ENCODE measurements around the gene USPL1.

The USPL1 gene

DNA sequence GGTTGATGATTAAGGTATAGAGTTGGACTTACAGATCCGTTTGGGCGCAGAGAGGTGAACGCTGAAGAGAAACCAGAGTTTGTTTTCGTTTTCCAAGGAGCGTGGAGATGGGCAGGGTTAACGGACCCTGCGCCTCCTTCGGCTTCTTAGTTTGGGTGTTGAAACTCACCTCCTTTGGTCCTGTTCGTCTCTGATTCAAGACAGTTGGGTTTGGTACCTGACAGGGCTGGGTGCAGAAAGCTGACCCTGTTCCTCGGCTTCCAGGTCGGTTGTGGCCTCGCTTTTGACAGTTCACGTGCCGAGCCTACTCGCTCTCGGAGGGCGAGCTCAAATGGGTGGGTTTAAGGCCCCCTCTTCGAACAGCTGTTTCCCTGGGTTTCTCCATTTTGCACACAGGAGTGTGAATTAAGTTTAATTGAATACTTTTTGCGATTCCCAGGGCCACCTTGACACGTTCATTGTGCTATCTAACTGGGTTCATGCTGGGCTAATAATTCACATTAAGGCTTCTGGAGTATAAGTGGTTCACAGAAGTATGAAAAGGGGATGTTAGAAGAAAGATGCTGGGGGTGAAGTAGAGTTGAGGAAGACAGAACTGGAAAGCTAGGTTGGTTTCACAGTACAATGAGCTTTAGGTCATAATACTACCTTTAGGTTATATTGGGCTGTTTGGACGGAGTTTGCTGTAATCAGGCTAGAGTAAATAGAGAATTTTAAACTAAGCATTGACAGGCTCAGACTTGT is 638 bp downstream of the USPL1 start:
- Histone ChIP-seq H3K4me1 (ENCODE audit: control insufficient read depth, low read depth, low read length) (peaks cover 24% of the 10 kb centered on the region), H3K9ac (ENCODE audit: low read length) (peak overlapping the region; percentile 65), H3K36me3 (ENCODE audit: control insufficient read depth, low read depth, low read length) (peaks cover 8% of the 10 kb centered on the region), H3K4me3 (ENCODE audit: low read length) (peak overlapping the region; percentile 85), H3K27ac (ENCODE audit: low read length) (peak overlapping the region; percentile 2), H3K9me3 (ENCODE audit: control insufficient read depth, low read depth, low read length) (no peaks in the 10 kb centered on the region), H3K27me3 (ENCODE audit: control insufficient read depth, insufficient read depth, low read length) (no peaks in the 10 kb centered on the region)

DNA sequence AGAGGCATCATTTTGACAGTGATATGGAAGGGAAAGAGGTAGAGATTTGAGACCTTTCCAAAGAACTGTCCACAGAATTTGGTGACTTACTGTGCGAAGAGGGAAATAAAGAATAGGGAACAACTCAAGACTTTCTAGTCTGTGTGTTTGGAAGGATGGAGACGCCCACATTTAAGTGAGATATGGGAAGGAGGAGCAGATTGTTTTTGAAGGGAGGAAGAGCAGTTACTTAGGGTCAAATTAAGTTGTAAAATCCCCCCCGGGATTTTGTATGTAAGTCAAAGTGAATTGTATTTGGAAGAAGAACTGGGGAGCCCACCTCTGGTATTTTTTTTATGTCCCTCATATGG is 1.2 kb downstream of the USPL1 start:
- Histone ChIP-seq H3K27me3 (ENCODE audit: control insufficient read depth, insufficient read depth, low read length) (no peaks in the 10 kb centered on the region), H3K4me1 (ENCODE audit: control insufficient read depth, low read depth, low read length) (peaks cover 24% of the 10 kb centered on the region), H3K9me3 (ENCODE audit: control insufficient read depth, low read depth, low read length) (no peaks in the 10 kb centered on the region), H3K36me3 (ENCODE audit: control insufficient read depth, low read depth, low read length) (peaks cover 14% of the 10 kb centered on the region), H3K4me3 (ENCODE audit: low read length) (peak overlapping the region; percentile 85), H3K9ac (ENCODE audit: low read length) (peak overlapping the region; percentile 65), H3K27ac (ENCODE audit: low read length) (no peak overlapping the region)

DNA sequence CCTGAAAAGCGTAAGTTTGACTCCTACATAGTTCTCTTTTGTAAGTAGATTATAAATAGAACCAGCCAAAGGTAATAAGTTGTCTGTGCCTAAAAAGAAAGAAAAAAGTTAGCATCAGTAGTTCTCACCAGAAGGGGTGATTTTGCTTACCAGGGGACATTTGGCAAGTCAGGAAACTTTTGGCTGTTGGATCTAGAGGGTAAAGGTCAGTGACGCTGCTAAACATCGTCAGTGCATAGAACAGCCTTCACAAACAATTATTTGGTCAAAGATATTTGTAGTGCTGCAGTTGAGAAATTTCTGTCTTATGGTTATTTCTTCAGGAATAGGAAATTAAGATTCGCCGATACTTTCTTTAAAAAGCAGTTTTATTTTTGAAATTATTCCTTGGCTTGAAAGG is 2.0 kb downstream of the USPL1 start:
- Histone ChIP-seq H3K9me3 (ENCODE audit: control insufficient read depth, low read depth, low read length) (no peaks in the 10 kb centered on the region), H3K4me1 (ENCODE audit: control insufficient read depth, low read depth, low read length) (peaks cover 24% of the 10 kb centered on the region), H3K27ac (ENCODE audit: low read length) (no peak overlapping the region), H3K4me3 (ENCODE audit: low read length) (peak overlapping the region; percentile 85), H3K36me3 (ENCODE audit: control insufficient read depth, low read depth, low read length) (peaks cover 20% of the 10 kb centered on the region), H3K27me3 (ENCODE audit: control insufficient read depth, insufficient read depth, low read length) (no peaks in the 10 kb centered on the region), H3K9ac (ENCODE audit: low read length) (no peak overlapping the region)

DNA sequence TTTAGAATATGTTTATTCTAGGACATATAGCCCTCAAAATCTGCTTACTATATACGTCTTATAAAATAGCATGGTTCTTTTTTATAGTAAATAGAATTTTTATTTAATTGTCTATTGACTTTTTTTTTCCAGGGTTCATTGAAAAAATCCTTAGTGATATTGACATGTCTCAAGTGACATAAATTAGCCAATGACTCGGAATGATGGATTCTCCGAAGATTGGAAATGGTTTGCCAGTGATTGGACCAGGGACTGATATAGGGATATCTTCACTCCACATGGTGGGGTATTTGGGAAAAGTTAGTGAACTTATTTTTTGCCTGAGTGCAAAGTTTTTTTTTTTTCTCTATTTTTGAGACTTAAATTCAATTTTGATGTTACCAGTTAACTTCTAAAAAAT is 3.2 kb downstream of the USPL1 start:
- Histone ChIP-seq H3K27me3 (ENCODE audit: control insufficient read depth, insufficient read depth, low read length) (no peaks in the 10 kb centered on the region), H3K9me3 (ENCODE audit: control insufficient read depth, low read depth, low read length) (no peaks in the 10 kb centered on the region), H3K27ac (ENCODE audit: low read length) (no peak overlapping the region), H3K4me1 (ENCODE audit: control insufficient read depth, low read depth, low read length) (peaks cover 21% of the 10 kb centered on the region), H3K9ac (ENCODE audit: low read length) (no peak overlapping the region), H3K36me3 (ENCODE audit: control insufficient read depth, low read depth, low read length) (peaks cover 23% of the 10 kb centered on the region), H3K4me3 (ENCODE audit: low read length) (no peak overlapping the region)

DNA sequence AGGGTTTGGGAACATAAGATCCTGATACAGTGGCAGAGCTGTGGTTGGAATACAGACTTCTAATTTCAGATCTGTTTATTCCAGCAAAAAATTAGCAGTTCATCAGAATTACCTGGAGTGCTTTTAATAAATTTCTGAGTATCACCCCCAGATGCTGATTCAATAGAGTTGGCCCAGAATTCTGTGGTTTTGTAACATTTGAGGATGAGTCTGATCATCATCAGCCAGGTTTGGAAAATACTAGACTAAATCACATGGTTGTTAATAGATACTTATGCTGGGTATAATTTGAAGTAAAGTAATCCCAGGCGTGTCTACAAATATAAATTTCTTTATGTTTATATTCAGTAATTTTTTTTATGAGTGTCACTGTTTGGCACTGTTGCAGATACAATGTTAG is 4.8 kb downstream of the USPL1 start:
- Histone ChIP-seq H3K27me3 (ENCODE audit: control insufficient read depth, insufficient read depth, low read length) (no peaks in the 10 kb centered on the region), H3K4me3 (ENCODE audit: low read length) (no peak overlapping the region), H3K9ac (ENCODE audit: low read length) (no peak overlapping the region), H3K36me3 (ENCODE audit: control insufficient read depth, low read depth, low read length) (peaks cover 27% of the 10 kb centered on the region), H3K27ac (ENCODE audit: low read length) (no peak overlapping the region), H3K9me3 (ENCODE audit: control insufficient read depth, low read depth, low read length) (no peaks in the 10 kb centered on the region), H3K4me1 (ENCODE audit: control insufficient read depth, low read depth, low read length) (peaks cover 17% of the 10 kb centered on the region)

DNA sequence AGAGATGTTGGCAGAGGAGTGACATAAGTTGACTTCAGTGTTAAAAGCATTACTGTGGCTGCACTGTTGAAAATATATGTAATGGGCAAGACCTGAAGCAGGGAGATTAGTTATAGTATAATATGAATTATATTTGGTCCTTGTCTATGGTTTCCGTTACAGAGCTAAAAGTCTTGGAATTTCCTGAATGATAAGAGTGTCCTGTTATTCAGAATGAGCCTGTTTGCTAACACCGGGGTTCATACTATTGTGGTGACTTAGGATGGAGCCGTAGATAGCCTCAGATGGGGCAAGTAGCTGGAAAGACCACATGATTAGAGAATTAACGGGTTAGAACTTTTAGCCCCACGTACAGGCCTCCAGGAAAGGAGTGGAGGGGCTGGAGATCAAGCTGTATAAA is 5.7 kb downstream of the USPL1 start:
- no peaks in the 10 kb centered on the region for H3K27me3 ChIP-seq (ENCODE audit: control insufficient read depth, insufficient read depth, low read length)
- H3K36me3 ChIP-seq (ENCODE audit: control insufficient read depth, low read depth, low read length): peaks cover 27% of the 10 kb centered on the region
- peaks cover 17% of the 10 kb centered on the region for H3K4me1 ChIP-seq (ENCODE audit: control insufficient read depth, low read depth, low read length)
- H3K27ac ChIP-seq (ENCODE audit: low read length): no peak overlapping the region
- no peak overlapping the region for H3K9ac ChIP-seq (ENCODE audit: low read length)
- H3K9me3 ChIP-seq (ENCODE audit: control insufficient read depth, low read depth, low read length): no peaks in the 10 kb centered on the region
- H3K4me3 ChIP-seq (ENCODE audit: low read length): no peak overlapping the region

DNA sequence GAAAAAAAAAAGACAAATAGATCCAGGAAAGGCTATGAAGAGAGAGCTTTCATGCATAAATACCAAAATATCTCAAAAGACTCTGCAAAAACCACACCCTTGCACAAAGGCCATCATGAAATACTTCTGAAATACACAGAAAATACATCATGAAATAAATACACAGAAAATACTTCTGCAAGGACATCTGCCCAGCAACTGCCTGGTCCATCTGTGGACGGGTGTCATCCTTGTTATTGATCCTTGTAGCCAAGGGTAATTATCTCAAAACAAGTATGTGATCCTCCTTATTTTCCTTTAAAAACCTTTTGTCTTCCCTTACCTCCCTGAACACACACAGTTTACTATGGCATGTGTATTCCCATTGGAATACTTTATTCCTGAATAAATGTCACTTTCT is 6.9 kb downstream of the USPL1 start:
- H3K36me3 ChIP-seq (ENCODE audit: control insufficient read depth, low read depth, low read length): peaks cover 27% of the 10 kb centered on the region
- H3K27me3 ChIP-seq (ENCODE audit: control insufficient read depth, insufficient read depth, low read length): no peaks in the 10 kb centered on the region
- no peak overlapping the region for H3K27ac ChIP-seq (ENCODE audit: low read length)

DNA sequence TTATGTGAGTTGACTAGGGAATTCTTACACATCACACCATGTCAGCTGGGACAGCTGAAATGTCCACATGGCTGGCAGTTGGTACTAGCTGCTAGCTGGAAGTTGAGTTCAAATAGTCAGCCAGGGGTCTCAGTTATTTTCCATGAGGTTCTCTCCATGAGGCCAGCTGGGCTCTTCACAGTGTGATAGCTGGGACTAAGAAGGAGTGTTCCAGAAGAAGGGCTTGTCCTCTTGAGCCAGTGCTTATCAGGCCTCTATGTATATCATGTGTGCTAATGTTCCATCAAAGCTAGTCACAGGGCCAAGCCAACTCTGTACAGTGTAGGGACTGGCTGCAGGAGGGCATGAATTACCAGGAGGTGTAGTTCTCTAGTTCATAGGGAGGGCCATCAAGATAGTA is 11.8 kb downstream of the USPL1 start:
- no peaks in the 10 kb centered on the region for H3K9me3 ChIP-seq (ENCODE audit: control insufficient read depth, low read depth, low read length)
- H3K4me3 ChIP-seq (ENCODE audit: low read length): no peak overlapping the region
- H3K27me3 ChIP-seq (ENCODE audit: control insufficient read depth, insufficient read depth, low read length): no peaks in the 10 kb centered on the region
- no peak overlapping the region for H3K27ac ChIP-seq (ENCODE audit: low read length)
- no peak overlapping the region for H3K9ac ChIP-seq (ENCODE audit: low read length)
- H3K4me1 ChIP-seq (ENCODE audit: control insufficient read depth, low read depth, low read length): no peaks in the 10 kb centered on the region
- H3K36me3 ChIP-seq (ENCODE audit: control insufficient read depth, low read depth, low read length): peaks cover 36% of the 10 kb centered on the region

More for the DNA sequence above, 6.9 kb downstream of the USPL1 start:
- H3K9ac ChIP-seq (ENCODE audit: low read length): no peak overlapping the region
- peaks cover 7% of the 10 kb centered on the region for H3K4me1 ChIP-seq (ENCODE audit: control insufficient read depth, low read depth, low read length)
- H3K9me3 ChIP-seq (ENCODE audit: control insufficient read depth, low read depth, low read length): no peaks in the 10 kb centered on the region
- H3K4me3 ChIP-seq (ENCODE audit: low read length): no peak overlapping the region

DNA sequence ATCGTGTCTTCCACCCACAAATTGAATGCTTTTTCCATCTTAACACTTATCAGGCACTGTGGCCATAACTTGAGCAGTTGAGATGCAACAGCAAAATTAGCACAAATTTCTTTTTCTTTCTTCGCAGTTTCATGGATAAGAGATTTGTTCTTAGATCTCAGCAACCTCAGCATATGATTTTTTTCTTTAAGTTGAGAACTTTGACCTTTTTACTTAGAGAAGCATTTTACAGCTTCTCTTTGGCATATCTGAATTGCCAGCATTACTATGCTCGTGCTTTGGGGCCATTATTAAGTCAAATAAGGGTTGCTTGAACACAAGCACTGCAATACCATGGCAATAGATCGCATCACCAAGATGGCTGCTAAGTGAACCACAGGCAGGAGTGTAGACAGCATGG is 16.1 kb downstream of the USPL1 start:
- Histone ChIP-seq H3K27me3 (ENCODE audit: control insufficient read depth, insufficient read depth, low read length) (no peaks in the 10 kb centered on the region), H3K4me1 (ENCODE audit: control insufficient read depth, low read depth, low read length) (no peaks in the 10 kb centered on the region), H3K9ac (ENCODE audit: low read length) (no peak overlapping the region), H3K27ac (ENCODE audit: low read length) (no peak overlapping the region), H3K9me3 (ENCODE audit: control insufficient read depth, low read depth, low read length) (no peaks in the 10 kb centered on the region), H3K36me3 (ENCODE audit: control insufficient read depth, low read depth, low read length) (peaks cover 38% of the 10 kb centered on the region), H3K4me3 (ENCODE audit: low read length) (no peak overlapping the region)

DNA sequence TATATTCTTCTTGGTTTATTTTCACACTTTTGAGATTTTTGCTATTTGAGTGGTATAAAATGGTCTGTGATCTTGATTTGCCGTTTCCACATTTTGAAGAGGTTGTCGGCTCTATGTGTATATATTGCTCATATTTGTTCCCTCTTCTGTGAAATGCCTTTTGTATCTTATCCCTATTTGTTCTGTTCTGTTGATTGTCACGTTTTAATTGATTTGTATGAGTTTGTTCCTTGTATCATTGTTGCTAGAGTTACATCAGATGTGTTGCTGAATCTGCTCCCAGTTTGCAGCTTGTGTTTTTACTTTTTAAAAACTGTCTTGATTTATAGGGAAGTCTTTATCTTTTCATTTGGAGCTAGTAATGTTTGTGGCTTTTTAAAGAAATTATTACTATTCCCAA is 17.1 kb downstream of the USPL1 start:
- peaks cover 38% of the 10 kb centered on the region for H3K36me3 ChIP-seq (ENCODE audit: control insufficient read depth, low read depth, low read length)
- H3K4me3 ChIP-seq (ENCODE audit: low read length): no peak overlapping the region
- no peaks in the 10 kb centered on the region for H3K4me1 ChIP-seq (ENCODE audit: control insufficient read depth, low read depth, low read length)
- no peaks in the 10 kb centered on the region for H3K9me3 ChIP-seq (ENCODE audit: control insufficient read depth, low read depth, low read length)
- H3K27me3 ChIP-seq (ENCODE audit: control insufficient read depth, insufficient read depth, low read length): no peaks in the 10 kb centered on the region
- no peak overlapping the region for H3K9ac ChIP-seq (ENCODE audit: low read length)
- H3K27ac ChIP-seq (ENCODE audit: low read length): no peak overlapping the region

DNA sequence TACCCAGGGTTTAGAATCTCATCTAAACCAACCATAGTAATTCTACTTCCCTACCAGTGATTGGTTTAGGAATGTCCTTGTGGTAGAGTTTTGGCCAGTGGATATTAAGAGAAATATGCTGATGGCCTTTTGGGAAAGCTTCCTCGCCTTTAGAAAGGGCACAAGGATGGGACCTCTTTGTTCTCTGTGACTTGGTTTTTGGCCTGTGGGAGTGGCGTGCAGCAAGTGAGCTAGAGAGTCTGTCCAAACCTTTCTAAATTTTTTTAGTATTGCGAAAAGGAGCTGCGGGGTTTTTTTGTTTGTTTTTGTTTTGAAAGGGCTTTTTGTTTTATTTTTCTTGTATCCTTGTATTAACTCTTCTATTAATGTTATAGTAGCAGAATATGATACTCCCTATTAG is 20.6 kb downstream of the USPL1 start:
- H3K27ac ChIP-seq (ENCODE audit: low read length): no peak overlapping the region
- no peak overlapping the region for H3K9ac ChIP-seq (ENCODE audit: low read length)
- H3K4me1 ChIP-seq (ENCODE audit: control insufficient read depth, low read depth, low read length): no peaks in the 10 kb centered on the region
- no peak overlapping the region for H3K4me3 ChIP-seq (ENCODE audit: low read length)
- no peaks in the 10 kb centered on the region for H3K9me3 ChIP-seq (ENCODE audit: control insufficient read depth, low read depth, low read length)
- H3K36me3 ChIP-seq (ENCODE audit: control insufficient read depth, low read depth, low read length): peaks cover 40% of the 10 kb centered on the region
- H3K27me3 ChIP-seq (ENCODE audit: control insufficient read depth, insufficient read depth, low read length): no peaks in the 10 kb centered on the region

DNA sequence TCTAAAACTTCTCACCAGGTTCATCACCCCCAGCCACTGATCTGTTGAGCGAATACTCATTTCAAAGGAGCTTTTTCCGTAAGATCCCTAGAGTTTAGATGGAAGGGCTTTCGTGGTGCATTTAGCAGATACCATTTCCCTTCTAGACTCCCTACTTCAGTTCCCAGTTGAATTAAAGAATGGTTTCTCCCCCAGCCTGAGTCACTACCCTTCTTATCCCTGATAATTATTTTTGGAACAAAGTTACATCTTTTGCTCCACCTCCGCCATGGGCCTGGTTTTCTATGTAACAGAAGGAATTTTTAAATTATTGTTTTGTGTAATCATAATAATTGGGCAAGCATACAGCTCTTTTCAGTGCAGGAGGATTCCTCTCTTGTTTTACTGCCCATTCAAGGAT is 22.0 kb downstream of the USPL1 start:
- no peaks in the 10 kb centered on the region for H3K27me3 ChIP-seq (ENCODE audit: control insufficient read depth, insufficient read depth, low read length)
- H3K36me3 ChIP-seq (ENCODE audit: control insufficient read depth, low read depth, low read length): peaks cover 37% of the 10 kb centered on the region
- H3K4me1 ChIP-seq (ENCODE audit: control insufficient read depth, low read depth, low read length): no peaks in the 10 kb centered on the region
- H3K4me3 ChIP-seq (ENCODE audit: low read length): no peak overlapping the region
- H3K9ac ChIP-seq (ENCODE audit: low read length): no peak overlapping the region
- no peak overlapping the region for H3K27ac ChIP-seq (ENCODE audit: low read length)
- no peaks in the 10 kb centered on the region for H3K9me3 ChIP-seq (ENCODE audit: control insufficient read depth, low read depth, low read length)

Data from iPS-18a (cell line).